Subcutaneous preadipocyte (primary cell): ENCODE data around the gene NUDT16. TPM values are rescaled to one million over a fixed set of nuclear protein-coding genes. Genes with fewer than 3 reads are reported as not detected.

Experiments
- total RNA-seq: library from RNA; depleted of rRNA; stranded (reverse); fragments of >200 nt; gene quantifications from 2 replicates; pipeline ENCODE4 v1.2.3, GENCODE V29; 2012

NUDT16 gene
- total RNA-seq = 14.5 and 20.6 TPM in 2 replicates

DNA sequence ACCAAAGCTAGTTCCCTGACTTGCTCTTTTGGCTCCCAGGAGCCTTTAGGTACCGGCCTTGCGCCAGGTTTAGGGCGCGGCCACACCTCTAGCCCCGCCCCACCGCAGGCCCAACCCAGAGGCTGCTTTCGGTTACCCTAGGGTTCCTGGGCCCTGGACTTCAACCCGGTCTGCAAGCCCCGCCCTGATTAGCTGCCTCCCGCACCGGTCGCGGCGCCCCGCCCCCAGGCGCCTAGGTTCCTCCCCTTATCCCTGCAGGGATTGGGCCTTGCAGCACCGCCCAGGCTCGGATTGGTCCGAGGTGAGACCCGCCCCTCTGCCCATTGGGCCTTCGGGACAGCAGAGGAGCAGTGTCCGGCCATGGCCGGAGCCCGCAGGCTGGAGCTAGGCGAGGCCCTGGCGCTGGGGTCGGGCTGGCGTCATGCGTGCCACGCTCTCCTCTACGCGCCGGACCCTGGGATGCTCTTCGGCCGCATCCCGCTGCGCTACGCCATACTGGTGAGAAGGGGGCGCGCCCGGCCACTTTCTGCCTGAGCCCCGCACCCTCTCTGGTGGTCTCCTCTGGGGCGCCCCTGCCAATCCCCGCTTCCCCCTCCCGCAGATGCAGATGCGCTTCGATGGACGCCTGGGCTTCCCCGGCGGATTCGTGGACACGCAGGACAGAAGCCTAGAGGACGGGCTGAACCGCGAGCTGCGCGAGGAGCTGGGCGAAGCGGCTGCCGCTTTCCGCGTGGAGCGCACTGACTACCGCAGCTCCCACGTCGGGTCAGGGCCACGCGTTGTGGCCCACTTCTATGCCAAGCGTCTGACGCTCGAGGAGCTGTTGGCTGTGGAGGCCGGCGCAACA is at the start of gene NUDT16:
TSS of gene NUDT16 (plus strand) at position 330 of the 847 bp plus-strand sequence. CDS start at position 361, 31 bp downstream.

Other genes starting within 250 kb of the NUDT16 start
- 145 and 171 TPM in 2 replicates for gene MRPL3, start 121.2 kb downstream of the NUDT16 start, total RNA-seq